Right lobe of liver (tissue), 6 donors: ENCODE data around the gene RCC2. TPM values are rescaled to one million over a fixed set of nuclear protein-coding genes. Genes with fewer than 3 reads are reported as not detected.

Experiments
- ATAC-seq, 4 donors: fragments of 200-7000 bp; cut with Tn5 transposase; one replicate each; pipeline ENCODE4 v1.9.1; 2020; ENCODE audit warnings: mild to moderate bottlenecking in 4 of 4, moderate library complexity in 4 of 4
- DNase-seq, 3 donors: peaks; one replicate each; pipeline ENCODE4 v3.0.0-alpha.2; 2020
- H3K27ac ChIP-seq, 3 donors: fragments of 200-600 bp; one replicate each; pipeline ENCODE4 v1.8.0; 2022
- H3K27me3 ChIP-seq, 2 donors: fragments of 200-600 bp; one replicate each; pipeline ENCODE4 v1.8.0; 2022
- H3K36me3 ChIP-seq, 4 donors: fragments of 200-600 bp; sonication (generic) in 1 of 4; one replicate each; pipeline versions ENCODE4 v1.5.1 to v1.8.0; 2017 to 2022; ENCODE audit warnings: control low read depth in 1 of 4
- H3K4me1 ChIP-seq, 4 donors: fragments of 200-600 bp; sonication (generic) in 1 of 4; one replicate each; pipeline versions ENCODE4 v1.5.1 to v1.8.0; 2017 to 2022; ENCODE audit warnings: control low read depth in 1 of 4
- H3K4me3 ChIP-seq, 3 donors: fragments of 200-600 bp; one replicate each; pipeline ENCODE4 v1.8.0; 2022
- H3K9me3 ChIP-seq, 4 donors: fragments of 200-600 bp; sonication (generic) in 1 of 4; one replicate each; pipeline versions ENCODE4 v1.5.1 to v1.8.0; 2017 to 2022; ENCODE audit warnings: control low read depth in 1 of 4
- POLR2A ChIP-seq: fragments of 450-650 bp; IDR thresholded peaks from one replicate; pipeline ENCODE4 v1.6.1; 2017; ENCODE audit warnings: antibody characterized with exemption, mild to moderate bottlenecking
- WGBS: methylation state at CpG from one replicate; pipeline ENCODE4 v1.1.6; 2018; ENCODE audit warnings: low coverage, low lambda C conversion rate; ENCODE audit not compliant: insufficient coverage; ENCODE audit errors: missing lambda C conversion rate; 5-methylcytosine and 5-hydroxymethylcytosine counted together
- intact Hi-C, 2 donors: fragments of 100-400 bp; cut with DNase I; formaldehyde crosslinking; loops; one replicate each; pipeline versions ENCODE4 v1.11.2 to v1.14.1; 2022
- total RNA-seq, 6 experiments: library from RNA; depleted of rRNA in 2 of 6; stranded (reverse); fragments of >200 nt in 2 of 6; fragmentation: NEBNext Ultra II Directional in 3 of 6; extraction: Animal tissue kit (Norgen Biotek cat#: 25700) in 3 of 6; gene quantifications; one replicate each; pipeline versions ENCODE4 v1.1.0 to v1.2.4, GENCODE V29; 2016 to 2023
- TF ChIP-seq, protein P1 (sequence below), 4 donors: fragments of 200-600 bp in 3 of 4; fragments of 450-650 bp in 1 of 4; IDR thresholded peaks; one replicate each; pipeline versions ENCODE4 v1.5.1 to v1.8.0; 2016 to 2022; ENCODE audit warnings: antibody characterized with exemption in 4 of 4, mild to moderate bottlenecking in 2 of 4
- donor health status: DM: no; HTN: yes; CAD: no.
- donor health status: DM: no; HTN: no; CAD: no.
- donor health status: DM: no; HTN: no; CAD: no.
- donor health status: DM: no; HTN: yes; CAD: no.
- donor health status: DM: no; HTN: yes; CAD: no.

RCC2 gene
- total RNA-seq, 6 experiments from 2014 or later = 7.7 to 15.6 (median 11.6) TPM

DNA sequence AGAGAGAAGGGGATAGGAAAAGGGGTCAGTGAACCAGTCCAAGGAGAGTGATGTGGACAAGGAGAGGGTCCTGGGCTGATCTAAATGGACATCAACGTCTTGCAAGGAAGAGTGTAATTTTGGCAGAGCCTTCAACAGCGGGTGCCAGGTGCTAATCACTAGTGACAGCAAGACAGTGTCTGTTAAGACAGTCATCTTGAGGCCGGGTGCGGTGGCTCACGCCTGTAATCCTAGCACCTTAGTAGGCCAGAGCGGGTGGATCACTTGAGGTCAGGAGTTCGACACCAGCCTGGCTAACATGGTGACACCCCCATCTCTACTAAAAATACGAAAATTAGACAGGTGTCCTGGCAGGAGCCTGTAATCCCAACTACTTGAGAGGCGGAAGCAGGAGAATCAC lies 79.7 kb downstream of the RCC2 start:
- Histone ChIP-seq H3K27ac (no peak overlapping the region), H3K4me3 (no peak overlapping the region), H3K9me3 (no peaks in the 10 kb centered on the region), H3K27me3 (no peaks in the 10 kb centered on the region), H3K4me1 (no peaks in the 10 kb centered on the region), H3K36me3 (no peaks in the 10 kb centered on the region)
- intact Hi-C loops = no loop called here
- 82% methylated on average over 9 of the region's 9 CpGs for whole genome bisulfite sequencing
- TF ChIP-seq POLR2A = no peak
- TF ChIP-seq, protein P1, sequence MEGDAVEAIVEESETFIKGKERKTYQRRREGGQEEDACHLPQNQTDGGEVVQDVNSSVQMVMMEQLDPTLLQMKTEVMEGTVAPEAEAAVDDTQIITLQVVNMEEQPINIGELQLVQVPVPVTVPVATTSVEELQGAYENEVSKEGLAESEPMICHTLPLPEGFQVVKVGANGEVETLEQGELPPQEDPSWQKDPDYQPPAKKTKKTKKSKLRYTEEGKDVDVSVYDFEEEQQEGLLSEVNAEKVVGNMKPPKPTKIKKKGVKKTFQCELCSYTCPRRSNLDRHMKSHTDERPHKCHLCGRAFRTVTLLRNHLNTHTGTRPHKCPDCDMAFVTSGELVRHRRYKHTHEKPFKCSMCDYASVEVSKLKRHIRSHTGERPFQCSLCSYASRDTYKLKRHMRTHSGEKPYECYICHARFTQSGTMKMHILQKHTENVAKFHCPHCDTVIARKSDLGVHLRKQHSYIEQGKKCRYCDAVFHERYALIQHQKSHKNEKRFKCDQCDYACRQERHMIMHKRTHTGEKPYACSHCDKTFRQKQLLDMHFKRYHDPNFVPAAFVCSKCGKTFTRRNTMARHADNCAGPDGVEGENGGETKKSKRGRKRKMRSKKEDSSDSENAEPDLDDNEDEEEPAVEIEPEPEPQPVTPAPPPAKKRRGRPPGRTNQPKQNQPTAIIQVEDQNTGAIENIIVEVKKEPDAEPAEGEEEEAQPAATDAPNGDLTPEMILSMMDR (IDR thresholded peaks at IDR 0.05) = no peak
- no peak for DNase-seq
- ATAC-seq = no peak

DNA sequence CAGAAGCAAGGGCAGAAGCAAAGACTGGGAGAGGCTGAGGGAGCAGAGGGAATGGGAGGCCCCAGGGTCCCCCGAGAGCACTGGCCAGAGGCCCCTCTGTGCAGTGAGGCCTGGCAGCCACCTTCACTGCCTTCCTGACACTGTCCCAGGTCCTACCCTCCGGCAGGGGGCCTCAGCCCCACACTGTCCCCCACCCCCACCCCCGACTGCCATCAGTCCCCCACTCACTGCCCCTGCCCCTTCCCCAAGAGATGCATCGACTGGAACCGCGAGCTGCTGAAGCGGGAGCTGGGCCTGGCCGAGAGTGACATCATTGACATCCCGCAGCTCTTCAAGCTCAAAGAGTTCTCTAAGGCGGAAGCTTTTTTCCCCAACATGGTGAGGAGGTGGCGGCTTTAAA lies 80.4 kb downstream of the RCC2 start:
- no peak for DNase-seq
- H3K9me3 ChIP-seq = no peaks in the 10 kb centered on the region
- no peak for ATAC-seq

DNA sequence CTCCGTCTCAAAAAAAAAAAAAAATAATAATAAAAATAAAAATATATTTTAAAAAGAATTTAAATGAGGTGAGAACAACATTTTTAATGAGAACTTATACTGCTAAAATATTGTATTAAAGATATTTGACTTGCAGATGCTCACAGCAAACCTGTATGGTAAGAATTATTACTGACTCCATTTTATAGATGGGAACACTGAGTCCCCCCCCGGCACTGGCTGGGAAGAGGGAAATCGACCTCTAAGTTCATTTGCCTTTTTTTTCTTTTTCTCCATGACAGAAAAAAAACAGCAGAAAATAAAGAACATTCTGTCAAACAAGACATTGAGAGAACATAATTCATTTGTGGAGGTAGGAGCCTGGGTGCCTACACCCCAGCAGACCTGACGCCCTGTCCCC lies 80.9 kb downstream of the RCC2 start:
- H3K27me3 ChIP-seq = no peaks in the 10 kb centered on the region
- H3K27ac ChIP-seq = no peak overlapping the region
- no peaks in the 10 kb centered on the region for H3K36me3 ChIP-seq
- intact Hi-C loops = no loop called here
- H3K4me3 ChIP-seq = no peak overlapping the region
- H3K4me1 ChIP-seq = no peaks in the 10 kb centered on the region
- no peaks in the 10 kb centered on the region for H3K9me3 ChIP-seq
- no peak for ATAC-seq
- 76% methylated on average over 2 of the region's 4 CpGs for WGBS
- no peak for TF ChIP-seq POLR2A
- TF ChIP-seq, protein P1 (IDR thresholded peaks at IDR 0.05) = no peak
- DNase-seq = no peak

More for the DNA sequence above, 80.4 kb downstream of the RCC2 start:
- no peaks in the 10 kb centered on the region for H3K27me3 ChIP-seq
- no peak for TF ChIP-seq POLR2A
- TF ChIP-seq, protein P1 (IDR thresholded peaks at IDR 0.05) = no peak
- WGBS = 44% methylated on average over 8 of the region's 11 CpGs
- intact Hi-C loops = no loop called here
- no peaks in the 10 kb centered on the region for H3K36me3 ChIP-seq
- H3K4me3 ChIP-seq = no peak overlapping the region
- no peaks in the 10 kb centered on the region for H3K4me1 ChIP-seq
- no peak overlapping the region for H3K27ac ChIP-seq

Other genes starting within 250 kb of the RCC2 start
- gene PADI1, start 234.5 kb downstream of the RCC2 start, total RNA-seq = 1 to 10 TPM in 2 of 6 experiments, under 1 TPM in 2, not detected in 2; 0.44 to 1.4 (median 0.92) TPM
- gene PADI3, start 190.6 kb downstream of the RCC2 start, total RNA-seq = not detected
- 1 to 10 TPM in 4 of 6 experiments, under 1 TPM in 2; 0.12 to 4.7 (median 1.4) TPM for gene PADI4, start 131.5 kb downstream of the RCC2 start, total RNA-seq
- gene PADI6, start 67.5 kb downstream of the RCC2 start, total RNA-seq = not detected
- gene ARHGEF10L, start 100.0 kb upstream of the RCC2 start, total RNA-seq = 100 to 1,000 TPM in 2 of 6 experiments, 10 to 100 TPM in 4; 59.7 to 124 (median 87.4) TPM